A549 (cell line): ENCODE data around the gene RFK.

ENCODE experiments used
- TF ChIP-seq, protein P1 (sequence below): IDR thresholded peaks from 2 replicates; pipeline ENCODE4 v1.6.1; 2012; ENCODE audit warnings: low read depth, borderline replicate concordance
- TF ChIP-seq, protein P2 (sequence below): fragments of >200 bp; sonication (Bioruptor Twin); formaldehyde crosslinking; IDR thresholded peaks from 3 replicates; pipeline ENCODE4 v1.5.1; 2016

DNA sequence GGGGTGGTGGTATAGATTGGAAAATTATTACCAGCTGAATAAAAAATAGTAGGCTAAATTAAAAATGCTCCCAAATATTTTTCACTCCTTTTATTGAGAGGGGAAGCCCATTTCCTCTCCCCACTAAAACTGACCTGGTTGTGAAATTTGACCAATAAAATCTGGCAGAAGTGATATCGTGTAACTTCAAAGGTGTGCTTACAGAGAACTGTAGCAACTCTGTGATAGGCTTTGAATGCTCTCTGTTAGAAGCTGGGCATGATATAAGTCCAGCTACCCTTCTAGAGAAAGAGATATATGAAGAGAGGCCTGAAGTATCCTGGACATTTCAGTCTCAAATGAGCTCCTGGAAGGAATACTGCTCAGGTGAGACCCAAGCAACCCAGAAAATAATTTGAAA, 10.2 kb upstream of the RFK start:
- TF ChIP-seq, protein P1, sequence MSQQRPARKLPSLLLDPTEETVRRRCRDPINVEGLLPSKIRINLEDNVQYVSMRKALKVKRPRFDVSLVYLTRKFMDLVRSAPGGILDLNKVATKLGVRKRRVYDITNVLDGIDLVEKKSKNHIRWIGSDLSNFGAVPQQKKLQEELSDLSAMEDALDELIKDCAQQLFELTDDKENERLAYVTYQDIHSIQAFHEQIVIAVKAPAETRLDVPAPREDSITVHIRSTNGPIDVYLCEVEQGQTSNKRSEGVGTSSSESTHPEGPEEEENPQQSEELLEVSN: no peak
- TF ChIP-seq, protein P2, sequence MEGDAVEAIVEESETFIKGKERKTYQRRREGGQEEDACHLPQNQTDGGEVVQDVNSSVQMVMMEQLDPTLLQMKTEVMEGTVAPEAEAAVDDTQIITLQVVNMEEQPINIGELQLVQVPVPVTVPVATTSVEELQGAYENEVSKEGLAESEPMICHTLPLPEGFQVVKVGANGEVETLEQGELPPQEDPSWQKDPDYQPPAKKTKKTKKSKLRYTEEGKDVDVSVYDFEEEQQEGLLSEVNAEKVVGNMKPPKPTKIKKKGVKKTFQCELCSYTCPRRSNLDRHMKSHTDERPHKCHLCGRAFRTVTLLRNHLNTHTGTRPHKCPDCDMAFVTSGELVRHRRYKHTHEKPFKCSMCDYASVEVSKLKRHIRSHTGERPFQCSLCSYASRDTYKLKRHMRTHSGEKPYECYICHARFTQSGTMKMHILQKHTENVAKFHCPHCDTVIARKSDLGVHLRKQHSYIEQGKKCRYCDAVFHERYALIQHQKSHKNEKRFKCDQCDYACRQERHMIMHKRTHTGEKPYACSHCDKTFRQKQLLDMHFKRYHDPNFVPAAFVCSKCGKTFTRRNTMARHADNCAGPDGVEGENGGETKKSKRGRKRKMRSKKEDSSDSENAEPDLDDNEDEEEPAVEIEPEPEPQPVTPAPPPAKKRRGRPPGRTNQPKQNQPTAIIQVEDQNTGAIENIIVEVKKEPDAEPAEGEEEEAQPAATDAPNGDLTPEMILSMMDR: no peak
